T follicular helper cell (primary cell): ENCODE measurements around the gene BSDC1.

Source experiments
- DNase-seq: peaks from one replicate; pipeline ENCODE4 v3.0.0-alpha.2; 2020; ENCODE audit warnings: low read depth

The BSDC1 gene

GRCh38 chr1:32394890-32395432, 720 bp upstream of the BSDC1 start:
- DNase-seq: no peak

- peak; percentile 22 for DNase-seq
Measured at GRCh38 chr1:32393832-32394140, 455 bp downstream of the BSDC1 start.

GRCh38 chr1:32393136-32393535, 1.1 kb downstream of the BSDC1 start:
- no peak for DNase-seq

GRCh38 chr1:32392325-32392724, 1.9 kb downstream of the BSDC1 start:
- no peak for DNase-seq

GRCh38 chr1:32390904-32391870, 3.1 kb downstream of the BSDC1 start:
- DNase-seq: no peak

GRCh38 chr1:32388641-32389040, 5.6 kb downstream of the BSDC1 start:
- no peak for DNase-seq

- DNase-seq: no peak
Measured at GRCh38 chr1:32386676-32387392, 7.4 kb downstream of the BSDC1 start.

GRCh38 chr1:32380057-32380456, 14.2 kb downstream of the BSDC1 start:
- no peak for DNase-seq

GRCh38 chr1:32377541-32378220, 16.6 kb downstream of the BSDC1 start:
- no peak for DNase-seq

GRCh38 chr1:32376199-32376598, 18.0 kb downstream of the BSDC1 start:
- no peak for DNase-seq

- DNase-seq: no peak
Measured at GRCh38 chr1:32373996-32374592, 20.1 kb downstream of the BSDC1 start.

- DNase-seq: peak; percentile 40
Measured at GRCh38 chr1:32372149-32372756, 22.0 kb downstream of the BSDC1 start.

- DNase-seq: no peak
Measured at GRCh38 chr1:32367912-32368635, 26.2 kb downstream of the BSDC1 start.

GRCh38 chr1:32365445-32365844, 28.8 kb downstream of the BSDC1 start:
- no peak for DNase-seq

- no peak for DNase-seq
Measured at GRCh38 chr1:32364836-32365235, 29.4 kb downstream of the BSDC1 start.

GRCh38 chr1:32363713-32364112, 30.5 kb downstream of the BSDC1 start:
- no peak for DNase-seq

GRCh38 chr1:32362474-32363313, 31.5 kb downstream of the BSDC1 start, which contains the start of the genes FAM229A and TSSK3:
TSS of gene FAM229A (minus strand) at chr1:32362485. CDS start at chr1:32362091, 394 bp downstream.
TSS of gene TSSK3 (plus strand) at chr1:32362539. CDS start at chr1:32362702, 163 bp downstream.
- DNase-seq: no peak

- DNase-seq: no peak
Measured at GRCh38 chr1:32361674-32362473, 32.4 kb downstream of the BSDC1 start.

- no peak for DNase-seq
Measured at GRCh38 chr1:32361308-32361673, 33.0 kb downstream of the BSDC1 start.
